OCI-LY3 (cell line): Measurements from ENCODE around the gene TERB1.

Source experiments
- CTCF ChIP-seq: fragments of 200-600, 300-600 bp; sonication (generic); IDR thresholded peaks from 2 replicates; pipeline ENCODE4 v1.5.1; 2014; ENCODE audit warnings: antibody characterized with exemption, low read length, low read depth
- EZH2phosphoT487 ChIP-seq: fragments of 200-600 bp; shearing (Covaris generic); IDR thresholded peaks from 2 replicates; pipeline ENCODE4 v1.6.1; 2018; ENCODE audit warnings: antibody characterized with exemption, mixed run types, low read depth

- no peak for TF ChIP-seq CTCF
- no peak for TF ChIP-seq EZH2phosphoT487
Measured at GRCh38 chr16:66814734-66815133, 13.3 kb upstream of the TERB1 start.
